Activated naive CD4-positive, alpha-beta T cell treated with anti-CD3 and anti-CD28 coated beads for 36 hours (primary cell): ENCODE data around the gene PLEKHA6. TPM values are rescaled to one million over a fixed set of nuclear protein-coding genes. Genes with fewer than 3 reads are reported as not detected.

Experiments used
- CTCF ChIA-PET: fragments of 350-600 bp; sonication (Branson Sonifier 250); formaldehyde crosslinking; loops from one replicate; lab custom pipeline; 2021; ENCODE audit warnings: antibody characterized with exemption; lab: Charles Lee
- DNase-seq: peaks from one replicate; pipeline ENCODE4 v3.0.0-alpha.2; 2020
- H3K27ac Mint-ChIP-seq: one replicate; pipeline ENCODE4 v1.8.0; 2021; ENCODE audit warnings: mild to moderate bottlenecking, mixed read lengths
- H3K27me3 Mint-ChIP-seq: one replicate; pipeline ENCODE4 v1.8.0; 2021; ENCODE audit warnings: low read depth, mixed read lengths
- H3K36me3 Mint-ChIP-seq: one replicate; pipeline ENCODE4 v1.8.0; 2021; ENCODE audit warnings: low read depth, mixed read lengths
- H3K4me1 Mint-ChIP-seq: one replicate; pipeline ENCODE4 v1.8.0; 2021; ENCODE audit warnings: low read depth, mixed read lengths
- H3K4me3 Mint-ChIP-seq: one replicate; pipeline ENCODE4 v1.8.0; 2021; ENCODE audit warnings: mild to moderate bottlenecking, moderate library complexity, mixed read lengths
- H3K9me3 Mint-ChIP-seq: one replicate; pipeline ENCODE4 v1.8.0; 2021; ENCODE audit warnings: mixed read lengths
- intact Hi-C: fragments of 100-400 bp; cut with micrococcal nuclease; formaldehyde crosslinking; loops from one replicate; pipeline ENCODE4 v1.15.1; 2023
- total RNA-seq, 2 experiments: library from RNA; stranded (reverse); gene quantifications; one replicate each; pipeline ENCODE4 v1.2.3, GENCODE V29; 2021

Gene PLEKHA6
- total RNA-seq, 2 experiments from 2014 or later, result 0.17 to 0.52 TPM

GRCh38 chr1:204216880-204217647 lies 142.7 kb downstream of the PLEKHA6 start:
- H3K27ac Mint-ChIP-seq, result no peak overlapping the region
- CTCF ChIA-PET, result interaction anchor here (0.6 to 2.6 kb wide), 4 partner anchors 10 to 147 kb away, joined by 3 to 11 read pairs (median 4); no protein-coding TSS in a partner anchor

GRCh38 chr1:204216236-204216635 lies 143.5 kb downstream of the PLEKHA6 start:
- Mint-ChIP-seq H3K27ac (no peak overlapping the region), H3K9me3 (no peaks in the 10 kb centered on the region), H3K4me1 (peaks cover 5% of the 10 kb centered on the region), H3K4me3 (no peak overlapping the region), H3K36me3 (no peaks in the 10 kb centered on the region), H3K27me3 (no peaks in the 10 kb centered on the region)
- intact Hi-C loops, result no loop called here
- CTCF ChIA-PET, result interaction anchor here (0.9 to 2.6 kb wide), 2 partner anchors 9 to 148 kb away, joined by 3 to 11 read pairs; no protein-coding TSS in a partner anchor
- no peak for DNase-seq

More at GRCh38 chr1:204216880-204217647, 142.7 kb downstream of the PLEKHA6 start:
- no peak for DNase-seq
- peaks cover 5% of the 10 kb centered on the region for H3K4me1 Mint-ChIP-seq
- intact Hi-C loops, result no loop called here
- H3K9me3 Mint-ChIP-seq, result no peaks in the 10 kb centered on the region
- H3K4me3 Mint-ChIP-seq, result no peak overlapping the region
- H3K27me3 Mint-ChIP-seq, result no peaks in the 10 kb centered on the region
- H3K36me3 Mint-ChIP-seq, result no peaks in the 10 kb centered on the region

GRCh38 chr1:204213668-204214662 lies 145.8 kb downstream of the PLEKHA6 start, which contains the start of gene GOLT1A:
Gene GOLT1A, minus strand, starts transcription at chr1:204213988. Its CDS starts 82 bp downstream, at chr1:204213906.
- Mint-ChIP-seq H3K36me3 (no peaks in the 10 kb centered on the region), H3K4me3 (peak within 1 kb of the TSS; percentile 20), H3K4me1 (peaks cover 5% of the 10 kb centered on the region), H3K9me3 (no peaks in the 10 kb centered on the region), H3K27me3 (no peaks in the 10 kb centered on the region), H3K27ac (no peak within 1 kb of the TSS)
- peak; percentile 74 for DNase-seq
- intact Hi-C loops, result loop anchor here (1.0 kb wide), 3 partner anchors 149 to 289 kb away; no protein-coding TSS in a partner anchor
- CTCF ChIA-PET, result interaction anchor here (0.6 to 2.0 kb wide), 12 partner anchors 9 to 300 kb away, joined by 3 to 20 read pairs (median 4); partner anchors contain the start of gene PLEKHA6

GRCh38 chr1:204212715-204213114 lies 147.0 kb downstream of the PLEKHA6 start:
- no peak for DNase-seq
- no peaks in the 10 kb centered on the region for H3K27me3 Mint-ChIP-seq
- no peaks in the 10 kb centered on the region for H3K9me3 Mint-ChIP-seq
- peaks cover 5% of the 10 kb centered on the region for H3K4me1 Mint-ChIP-seq
- CTCF ChIA-PET, result no interaction called here
- intact Hi-C loops, result no loop called here
- no peak overlapping the region for H3K4me3 Mint-ChIP-seq
- no peak overlapping the region for H3K27ac Mint-ChIP-seq
- H3K36me3 Mint-ChIP-seq, result no peaks in the 10 kb centered on the region

- no peaks in the 10 kb centered on the region for H3K36me3 Mint-ChIP-seq
- no peaks in the 10 kb centered on the region for H3K9me3 Mint-ChIP-seq
- no peak for DNase-seq
- no peak overlapping the region for H3K4me3 Mint-ChIP-seq
- H3K27me3 Mint-ChIP-seq, result peaks cover 8% of the 10 kb centered on the region
- H3K27ac Mint-ChIP-seq, result no peak overlapping the region
- CTCF ChIA-PET, result interaction anchor here (0.6 to 1.1 kb wide), 3 partner anchors 8 to 292 kb away, joined by 3 read pairs; no protein-coding TSS in a partner anchor
- intact Hi-C loops, result no loop called here
- H3K4me1 Mint-ChIP-seq, result peaks cover 7% of the 10 kb centered on the region
Observed at GRCh38 chr1:204211046-204211445, 148.7 kb downstream of the PLEKHA6 start.

- H3K4me1 Mint-ChIP-seq, result peaks cover 11% of the 10 kb centered on the region
- H3K9me3 Mint-ChIP-seq, result no peaks in the 10 kb centered on the region
- H3K27ac Mint-ChIP-seq, result no peak overlapping the region
- peak; percentile 83 for DNase-seq
- H3K36me3 Mint-ChIP-seq, result no peaks in the 10 kb centered on the region
- H3K27me3 Mint-ChIP-seq, result peaks cover 15% of the 10 kb centered on the region
- intact Hi-C loops, result loop anchor here (1.0 kb wide), 3 partner anchors 45 to 346 kb away; partner anchors contain the start of gene SNRPE
- CTCF ChIA-PET, result interaction anchor here (0.5 to 5.2 kb wide), 42 partner anchors 9 to 372 kb away, joined by 3 to 89 read pairs (median 5); partner anchors contain the start of genes PLEKHA6, REN and SNRPE
- no peak overlapping the region for H3K4me3 Mint-ChIP-seq
Observed at GRCh38 chr1:204207136-204207616, 152.6 kb downstream of the PLEKHA6 start.

- H3K36me3 Mint-ChIP-seq, result no peaks in the 10 kb centered on the region
- intact Hi-C loops, result no loop called here
- H3K27ac Mint-ChIP-seq, result no peak overlapping the region
- CTCF ChIA-PET, result interaction anchor here (0.7 to 5.2 kb wide), 20 partner anchors 8 to 1571 kb away, joined by 3 to 89 read pairs (median 6); partner anchors contain the start of genes PLEKHA6 and REN
- H3K4me1 Mint-ChIP-seq, result peaks cover 11% of the 10 kb centered on the region
- H3K9me3 Mint-ChIP-seq, result no peaks in the 10 kb centered on the region
- H3K27me3 Mint-ChIP-seq, result peaks cover 15% of the 10 kb centered on the region
- DNase-seq, result no peak
- no peak overlapping the region for H3K4me3 Mint-ChIP-seq
Observed at GRCh38 chr1:204206121-204206520, 153.6 kb downstream of the PLEKHA6 start.

GRCh38 chr1:204205486-204205885 lies 154.2 kb downstream of the PLEKHA6 start:
- no peaks in the 10 kb centered on the region for H3K9me3 Mint-ChIP-seq
- H3K36me3 Mint-ChIP-seq, result no peaks in the 10 kb centered on the region
- intact Hi-C loops, result no loop called here
- no peak overlapping the region for H3K27ac Mint-ChIP-seq
- no peak overlapping the region for H3K4me3 Mint-ChIP-seq
- CTCF ChIA-PET, result interaction anchor here (1.3 to 5.2 kb wide), 8 partner anchors 22 to 347 kb away, joined by 3 to 89 read pairs (median 8); partner anchors contain the start of gene REN
- peaks cover 11% of the 10 kb centered on the region for H3K4me1 Mint-ChIP-seq
- H3K27me3 Mint-ChIP-seq, result peaks cover 15% of the 10 kb centered on the region
- no peak for DNase-seq

GRCh38 chr1:204204944-204205343 lies 154.8 kb downstream of the PLEKHA6 start:
- H3K4me1 Mint-ChIP-seq, result peaks cover 11% of the 10 kb centered on the region
- CTCF ChIA-PET, result interaction anchor here (1.3 to 5.2 kb wide), 3 partner anchors 40 to 159 kb away, joined by 3 to 89 read pairs (median 31); partner anchors contain the start of gene REN
- H3K4me3 Mint-ChIP-seq, result no peak overlapping the region
- no peaks in the 10 kb centered on the region for H3K36me3 Mint-ChIP-seq
- H3K9me3 Mint-ChIP-seq, result no peaks in the 10 kb centered on the region
- intact Hi-C loops, result no loop called here
- H3K27ac Mint-ChIP-seq, result no peak overlapping the region
- H3K27me3 Mint-ChIP-seq, result peaks cover 15% of the 10 kb centered on the region
- DNase-seq, result no peak

GRCh38 chr1:204203206-204203767 lies 156.4 kb downstream of the PLEKHA6 start:
- Mint-ChIP-seq H3K36me3 (no peaks in the 10 kb centered on the region), H3K9me3 (no peaks in the 10 kb centered on the region), H3K27me3 (peaks cover 17% of the 10 kb centered on the region), H3K27ac (no peak overlapping the region), H3K4me1 (peaks cover 11% of the 10 kb centered on the region), H3K4me3 (no peak overlapping the region)
- no peak for DNase-seq
- intact Hi-C loops, result no loop called here
- CTCF ChIA-PET, result interaction anchor here (0.7 to 5.2 kb wide), 4 partner anchors 7 to 95 kb away, joined by 3 to 89 read pairs (median 4); partner anchors contain the start of genes GOLT1A and REN

GRCh38 chr1:204202481-204202880 lies 157.2 kb downstream of the PLEKHA6 start:
- no peaks in the 10 kb centered on the region for H3K36me3 Mint-ChIP-seq
- no peak for DNase-seq
- peaks cover 18% of the 10 kb centered on the region for H3K27me3 Mint-ChIP-seq
- H3K4me3 Mint-ChIP-seq, result no peak overlapping the region
- no peaks in the 10 kb centered on the region for H3K9me3 Mint-ChIP-seq
- H3K4me1 Mint-ChIP-seq, result peaks cover 11% of the 10 kb centered on the region
- CTCF ChIA-PET, result interaction anchor here (1.0 kb wide), 1 partner anchor 12 kb away, joined by 5 read pairs; the partner anchor contains the start of gene GOLT1A
- H3K27ac Mint-ChIP-seq, result no peak overlapping the region
- intact Hi-C loops, result no loop called here
